H1 (cell line): ENCODE measurements around the gene SEL1L2. TPM values are rescaled to one million over a fixed set of nuclear protein-coding genes. Genes with fewer than 3 reads are reported as not detected.

Source experiments
- CTCF ChIA-PET: fragments of 300-600 bp; sonication (Branson Sonifier 250); formaldehyde crosslinking; loops from one replicate; lab custom pipeline; 2021; ENCODE audit not compliant: partially characterized antibody; lab: Charles Lee
- POLR2A ChIA-PET: fragments of 300-600 bp; sonication (Branson Sonifier 250); formaldehyde crosslinking; loops from one replicate; lab custom pipeline; 2021; ENCODE audit warnings: inconsistent platforms; ENCODE audit not compliant: partially characterized antibody; lab: Charles Lee
- DNase-seq, 2 experiments: peaks; one replicate each; pipeline versions ENCODE4 v3.0.0 to v3.0.0-alpha.2; 2010 to 2022; ENCODE audit warnings: low spot score in 2 of 2, low read depth in 1 of 2, mixed read lengths in 1 of 2
- FAIRE-seq: peaks from 2 replicates; lab custom pipeline; 2011; peaks lifted over from hg19 to GRCh38; lab: Jason Lieb, UNC
- H2AFZ ChIP-seq: 2 replicates; pipeline ENCODE4 v1.8.1; 2012; ENCODE audit warnings: low read length, inconsistent platforms
- H2AK5ac ChIP-seq: 2 replicates; pipeline ENCODE4 v1.6.1; 2013; ENCODE audit warnings: low read depth, low read length
- H2BK120ac ChIP-seq: replicated peaks from 2 replicates; pipeline ENCODE3; 2013; ENCODE audit warnings: low read depth, low read length, inconsistent platforms
- H2BK12ac ChIP-seq: 2 replicates; pipeline ENCODE4 v1.6.1; 2013; ENCODE audit warnings: low read depth, low read length
- H2BK15ac ChIP-seq: 2 replicates; pipeline ENCODE4 v1.6.1; 2013; ENCODE audit warnings: low read length
- H2BK20ac ChIP-seq: 2 replicates; pipeline ENCODE4 v1.6.1; 2013; ENCODE audit warnings: low read length
- H2BK5ac ChIP-seq: 2 replicates; pipeline ENCODE4 v1.6.1; 2013; ENCODE audit warnings: low read depth, low read length
- H3K14ac ChIP-seq: 2 replicates; pipeline ENCODE4 v1.6.1; 2013; ENCODE audit warnings: inconsistent platforms; ENCODE audit not compliant: insufficient read length
- H3K18ac ChIP-seq: 2 replicates; pipeline ENCODE4 v1.6.1; 2013; ENCODE audit warnings: low read length; ENCODE audit errors: extremely low read depth
- H3K23ac ChIP-seq: 2 replicates; pipeline ENCODE4 v1.6.1; 2013; ENCODE audit warnings: inconsistent platforms; ENCODE audit not compliant: insufficient read length
- H3K23me2 ChIP-seq: 2 replicates; pipeline ENCODE4 v1.6.1; 2013; ENCODE audit warnings: low read depth, low read length
- H3K27ac ChIP-seq: 2 replicates; pipeline ENCODE4 v1.6.1; 2011; ENCODE audit warnings: low read depth, low read length, inconsistent platforms
- H3K27me3 ChIP-seq, 4 experiments: replicated peaks in 1 of 4; 1 replicate in 1 of 4; 2 replicates in 3 of 4; pipeline versions ENCODE4 v1.6.1 to v1.8.1; 2011 to 2013; ENCODE audit warnings: low read length in 3 of 4, mild to moderate bottlenecking in 3 of 4, inconsistent platforms in 2 of 4, mixed read lengths in 2 of 4, moderate library complexity in 1 of 4; ENCODE audit not compliant: control insufficient read depth in 3 of 4, insufficient read depth in 3 of 4; ENCODE audit errors: extremely low read depth in 1 of 4
- H3K36me3 ChIP-seq, 4 experiments: 2 replicates each; pipeline versions ENCODE4 v1.6.1 to v1.8.1; 2011 to 2013; ENCODE audit warnings: mild to moderate bottlenecking in 4 of 4, low read length in 3 of 4, moderate library complexity in 2 of 4, control low read depth in 1 of 4, inconsistent platforms in 1 of 4; ENCODE audit not compliant: insufficient read depth in 4 of 4, control insufficient read depth in 2 of 4
- H3K4ac ChIP-seq: replicated peaks from 2 replicates; pipeline ENCODE3; 2013; ENCODE audit warnings: low read length, low read depth, mixed read lengths, inconsistent platforms; ENCODE audit not compliant: insufficient read length
- H3K4me1 ChIP-seq, 4 experiments: replicated peaks in 1 of 4; 1 replicate in 1 of 4; 2 replicates in 3 of 4; pipeline versions ENCODE4 v1.6.1 to v1.8.1; 2011 to 2013; ENCODE audit warnings: low read length in 3 of 4, inconsistent platforms in 2 of 4, mixed read lengths in 1 of 4; ENCODE audit not compliant: insufficient read depth in 4 of 4, control insufficient read depth in 3 of 4
- H3K4me2 ChIP-seq, 2 experiments: 2 replicates each; pipeline versions ENCODE4 v1.6.1 to v1.8.1; 2011 to 2013; ENCODE audit warnings: low read depth in 2 of 2, low read length in 2 of 2, control low read depth in 1 of 2, inconsistent platforms in 1 of 2, mild to moderate bottlenecking in 1 of 2; ENCODE audit not compliant: insufficient read depth in 1 of 2
- H3K4me3 ChIP-seq, 4 experiments: fragments of 200-600, 300-600 bp in 1 of 4; sonication (generic), shearing (Covaris generic), sonication (Bioruptor Twin) in 1 of 4; 2 replicates each; pipeline versions ENCODE4 v1.5.1 to v1.8.1; 2011 to 2016; ENCODE audit warnings: low read length in 4 of 4, low read depth in 3 of 4, control low read depth in 2 of 4, inconsistent platforms in 2 of 4, mild to moderate bottlenecking in 2 of 4, mixed read lengths in 1 of 4, moderate library complexity in 1 of 4; ENCODE audit not compliant: insufficient read depth in 2 of 4; ENCODE audit errors: extremely low read depth in 1 of 4
- H3K56ac ChIP-seq: replicated peaks from 2 replicates; pipeline ENCODE3; 2013; ENCODE audit warnings: low read depth, mild to moderate bottlenecking, mixed read lengths, low read length, inconsistent platforms; ENCODE audit not compliant: insufficient read length
- H3K79me1 ChIP-seq: 2 replicates; pipeline ENCODE4 v1.6.1; 2013; ENCODE audit warnings: low read depth, low read length, control low read depth
- H3K79me2 ChIP-seq, 2 experiments: 2 replicates each; pipeline versions ENCODE4 v1.6.1 to v1.8.1; 2012 to 2013; ENCODE audit warnings: low read length in 2 of 2, mild to moderate bottlenecking in 2 of 2, inconsistent platforms in 1 of 2; ENCODE audit not compliant: insufficient read depth in 2 of 2, control insufficient read depth in 1 of 2
- H3K9ac ChIP-seq, 4 experiments: replicated peaks in 1 of 4; 1 replicate in 1 of 4; 2 replicates in 3 of 4; pipeline versions ENCODE4 v1.6.1 to v1.8.1; 2011 to 2013; ENCODE audit warnings: low read depth in 3 of 4, low read length in 3 of 4, control low read depth in 2 of 4, mild to moderate bottlenecking in 2 of 4, moderate library complexity in 2 of 4, inconsistent platforms in 1 of 4; ENCODE audit errors: extremely low read depth in 1 of 4
- H3K9me3 ChIP-seq, 2 experiments: 2 replicates each; pipeline versions ENCODE4 v1.6.1 to v1.8.1; 2012 to 2013; ENCODE audit warnings: mild to moderate bottlenecking in 2 of 2, moderate library complexity in 2 of 2, control low read depth in 1 of 2, inconsistent platforms in 1 of 2, low read depth in 1 of 2, low read length in 1 of 2, mixed read lengths in 1 of 2; ENCODE audit not compliant: insufficient read depth in 2 of 2
- H4K20me1 ChIP-seq, 2 experiments: replicated peaks in 1 of 2; 2 replicates each; pipeline versions ENCODE3 to v1.8.1; 2011 to 2013; ENCODE audit warnings: inconsistent platforms in 2 of 2, low read length in 2 of 2, mild to moderate bottlenecking in 1 of 2; ENCODE audit not compliant: insufficient read depth in 2 of 2, control insufficient read depth in 1 of 2
- H4K5ac ChIP-seq: 2 replicates; pipeline ENCODE4 v1.6.1; 2013; ENCODE audit warnings: low read length, low read depth, mixed read lengths, inconsistent platforms; ENCODE audit not compliant: insufficient read length
- H4K8ac ChIP-seq: 2 replicates; pipeline ENCODE4 v1.8.0; 2013; ENCODE audit warnings: mild to moderate bottlenecking, moderate library complexity, low read length, inconsistent platforms; ENCODE audit not compliant: insufficient read depth; ENCODE audit errors: extremely low read depth
- H4K91ac ChIP-seq: replicated peaks from 2 replicates; pipeline ENCODE3; 2013; ENCODE audit warnings: low read length, mixed read lengths, inconsistent platforms; ENCODE audit not compliant: insufficient read length
- CEBPB ChIP-seq: IDR thresholded peaks from 2 replicates; pipeline ENCODE4 v1.6.1; 2012; ENCODE audit warnings: low read depth, low read length
- CREB1 ChIP-seq: IDR thresholded peaks from 2 replicates; pipeline ENCODE4 v1.6.1; 2012; ENCODE audit warnings: inconsistent platforms
- ZNF274 ChIP-seq: IDR thresholded peaks from 2 replicates; pipeline ENCODE4 v1.7.0; 2012; ENCODE audit warnings: low read length, borderline replicate concordance; ENCODE audit errors: extremely low read depth
- WGBS, 2 experiments: shearing (Covaris generic) in 1 of 2; methylation state at CpG; one replicate each; pipeline versions ENCODE4 v1.1.6 to v1.1.7; 2013 to 2015; ENCODE audit warnings: low lambda C conversion rate in 2 of 2, mixed read lengths in 2 of 2, inconsistent platforms in 1 of 2, low coverage in 1 of 2, missing lambda C conversion rate in 1 of 2; ENCODE audit not compliant: insufficient replicate concordance in 2 of 2, insufficient coverage in 1 of 2, insufficient read length in 1 of 2; ENCODE audit errors: extremely low coverage in 1 of 2, missing lambda C conversion rate in 1 of 2; 5-methylcytosine and 5-hydroxymethylcytosine counted together
- polyA plus RNA-seq, 7 experiments: library from polyadenylated mRNA; depleted of rRNA in 3 of 7; stranded (reverse) in 5 of 7; unstranded in 2 of 7; fragments of >200 nt in 5 of 7; fragments of 200-250 nt in 2 of 7; gene quantifications; 1 replicate in 5 of 7; 2 replicates in 1 of 7; 4 replicates in 1 of 7; pipeline versions ENCODE4 v1.2.1 to v1.2.3, GENCODE V29; 2011 to 2013; ENCODE audit warnings: missing spikeins in 2 of 7, mixed read lengths in 2 of 7
- total RNA-seq: library from RNA; stranded (reverse); fragmentation: NEBNext Ultra II Directional; extraction: Animal tissue kit (Norgen Biotek cat#: 25700); gene quantifications from 2 replicates; pipeline ENCODE4 v1.2.1, GENCODE V29; 2021

The SEL1L2 gene
- total and polyA plus RNA-seq, 2 of the 8 experiments (the other 6 are each of a cell fraction or from before 2014, with no cell fraction given): not detected

- no peak overlapping the region for H2BK12ac ChIP-seq
- H2BK120ac ChIP-seq: no peak overlapping the region
- no peak overlapping the region for H3K4me3 ChIP-seq
- CTCF ChIA-PET: interaction anchor here (0.6 to 1.9 kb wide), 5 partner anchors 11 to 106 kb away, joined by 3 to 7 read pairs (median 3); no protein-coding TSS in a partner anchor
- H3K27me3 ChIP-seq: no peaks in the 10 kb centered on the region
- no peak overlapping the region for H2BK5ac ChIP-seq
- no peaks in the 10 kb centered on the region for H3K4me1 ChIP-seq
- H3K23me2 ChIP-seq: no peaks in the 10 kb centered on the region
- no peak overlapping the region for H4K5ac ChIP-seq
- no peak overlapping the region for H3K4me2 ChIP-seq
- H3K79me1 ChIP-seq: no peaks in the 10 kb centered on the region
- no peaks in the 10 kb centered on the region for H3K79me2 ChIP-seq
- H3K9ac ChIP-seq: no peak overlapping the region
- DNase-seq: no peak
- TF ChIP-seq CREB1: no peak
- TF ChIP-seq ZNF274: no peak
- TF ChIP-seq CEBPB: no peak
- no peak overlapping the region for H4K8ac ChIP-seq
- no peak overlapping the region for H3K27ac ChIP-seq
- H3K18ac ChIP-seq: no peak overlapping the region
- H3K9me3 ChIP-seq: no peaks in the 10 kb centered on the region
- no peak overlapping the region for H3K4ac ChIP-seq
- no peak for FAIRE-seq
- no peak overlapping the region for H2BK20ac ChIP-seq
- no peak overlapping the region for H2AFZ ChIP-seq
- H3K56ac ChIP-seq: no peak overlapping the region
- H2BK15ac ChIP-seq: no peak overlapping the region
- 93% methylated on average over 4 of the region's 4 CpGs; no CpG with 5 or more reads in 1 of the 2 experiments for WGBS, 2 experiments
- H3K23ac ChIP-seq: no peak overlapping the region
- POLR2A ChIA-PET: no interaction called here
- no peaks in the 10 kb centered on the region for H4K20me1 ChIP-seq
- H3K14ac ChIP-seq: no peak overlapping the region
- no peak overlapping the region for H2AK5ac ChIP-seq
- no peaks in the 10 kb centered on the region for H3K36me3 ChIP-seq
- no peak overlapping the region for H4K91ac ChIP-seq
These were observed 146.1 kb downstream of the SEL1L2 start for GRCh38 chr20:13844296-13844695.
